WERI-Rb-1 (cell line): ENCODE results near the gene IFT27.

Experiments used
- DNase-seq: peaks from one replicate; pipeline ENCODE4 v3.0.0-alpha.2; 2020
- H3K27ac ChIP-seq: fragments of 250-450 bp; sonication (Bioruptor Pico); 2 replicates; pipeline ENCODE4 v1.5.1; 2020; ENCODE audit warnings: mild to moderate bottlenecking, moderate library complexity
- H3K27me3 ChIP-seq: fragments of 250-450 bp; sonication (Bioruptor Pico); 2 replicates; pipeline ENCODE4 v1.5.1; 2021; ENCODE audit warnings: mild to moderate bottlenecking, low read depth, moderate library complexity; ENCODE audit not compliant: insufficient read depth, severe bottlenecking
- H3K36me3 ChIP-seq: fragments of 250-450 bp; sonication (Bioruptor Pico); 2 replicates; pipeline ENCODE4 v1.5.1; 2020; ENCODE audit warnings: mild to moderate bottlenecking, moderate library complexity
- H3K4me3 ChIP-seq: 2 replicates; pipeline ENCODE4 v1.5.1; 2011; ENCODE audit warnings: low read depth, mild to moderate bottlenecking, control low read depth, low read length
- H3K9me3 ChIP-seq: fragments of 250-450 bp; sonication (Bioruptor Pico); 2 replicates; pipeline ENCODE4 v1.5.1; 2021; ENCODE audit warnings: mild to moderate bottlenecking, moderate library complexity; ENCODE audit not compliant: severe bottlenecking
- CTCF ChIP-seq: IDR thresholded peaks from 2 replicates; pipeline ENCODE4 v1.5.1; 2011; ENCODE audit warnings: low read depth, mild to moderate bottlenecking, control low read depth, inconsistent platforms, low read length

The IFT27 gene

GRCh38 chr22:36764060-36764459 is 11.9 kb downstream of the IFT27 start:
- no peaks in the 10 kb centered on the region for H3K36me3 ChIP-seq
- no peaks in the 10 kb centered on the region for H3K27me3 ChIP-seq

GRCh38 chr22:36763576-36763975 is 12.3 kb downstream of the IFT27 start:
- DNase-seq = no peak
- Histone ChIP-seq H3K4me3 (no peak overlapping the region), H3K27me3 (no peaks in the 10 kb centered on the region), H3K9me3 (no peaks in the 10 kb centered on the region), H3K27ac (no peak overlapping the region), H3K36me3 (no peaks in the 10 kb centered on the region)
- TF ChIP-seq CTCF = no peak

More at GRCh38 chr22:36764060-36764459, 11.9 kb downstream of the IFT27 start:
- no peak for DNase-seq
- Histone ChIP-seq H3K27ac (no peak overlapping the region), H3K9me3 (no peaks in the 10 kb centered on the region), H3K4me3 (no peak overlapping the region)
- no peak for TF ChIP-seq CTCF

- no peak for DNase-seq
- H3K36me3 ChIP-seq = no peaks in the 10 kb centered on the region
- TF ChIP-seq CTCF = no peak
Measured at GRCh38 chr22:36762687-36763260, 13.1 kb downstream of the IFT27 start.

GRCh38 chr22:36761553-36762240 is 14.2 kb downstream of the IFT27 start:
- H3K27me3 ChIP-seq = peaks cover 9% of the 10 kb centered on the region
- H3K36me3 ChIP-seq = no peaks in the 10 kb centered on the region
- DNase-seq = no peak
- TF ChIP-seq CTCF = no peak
- H3K9me3 ChIP-seq = no peaks in the 10 kb centered on the region
- H3K4me3 ChIP-seq = no peak overlapping the region
- no peak overlapping the region for H3K27ac ChIP-seq

More at GRCh38 chr22:36762687-36763260, 13.1 kb downstream of the IFT27 start:
- Histone ChIP-seq H3K27ac (no peak overlapping the region), H3K4me3 (no peak overlapping the region), H3K9me3 (no peaks in the 10 kb centered on the region), H3K27me3 (no peaks in the 10 kb centered on the region)

GRCh38 chr22:36760786-36761185 is 15.1 kb downstream of the IFT27 start:
- Histone ChIP-seq H3K4me3 (no peak overlapping the region), H3K9me3 (no peaks in the 10 kb centered on the region), H3K27ac (no peak overlapping the region), H3K36me3 (no peaks in the 10 kb centered on the region), H3K27me3 (peaks cover 18% of the 10 kb centered on the region)
- no peak for TF ChIP-seq CTCF
- DNase-seq = no peak
